GM12872 (cell line): ENCODE results near the gene DUS4L.

ENCODE experiments used
- CTCF ChIP-seq: IDR thresholded peaks from 3 replicates; pipeline ENCODE4 v1.5.1; 2011; ENCODE audit warnings: low read depth, mild to moderate bottlenecking, low read length, moderate library complexity; ENCODE audit not compliant: insufficient read depth

DUS4L gene

DNA sequence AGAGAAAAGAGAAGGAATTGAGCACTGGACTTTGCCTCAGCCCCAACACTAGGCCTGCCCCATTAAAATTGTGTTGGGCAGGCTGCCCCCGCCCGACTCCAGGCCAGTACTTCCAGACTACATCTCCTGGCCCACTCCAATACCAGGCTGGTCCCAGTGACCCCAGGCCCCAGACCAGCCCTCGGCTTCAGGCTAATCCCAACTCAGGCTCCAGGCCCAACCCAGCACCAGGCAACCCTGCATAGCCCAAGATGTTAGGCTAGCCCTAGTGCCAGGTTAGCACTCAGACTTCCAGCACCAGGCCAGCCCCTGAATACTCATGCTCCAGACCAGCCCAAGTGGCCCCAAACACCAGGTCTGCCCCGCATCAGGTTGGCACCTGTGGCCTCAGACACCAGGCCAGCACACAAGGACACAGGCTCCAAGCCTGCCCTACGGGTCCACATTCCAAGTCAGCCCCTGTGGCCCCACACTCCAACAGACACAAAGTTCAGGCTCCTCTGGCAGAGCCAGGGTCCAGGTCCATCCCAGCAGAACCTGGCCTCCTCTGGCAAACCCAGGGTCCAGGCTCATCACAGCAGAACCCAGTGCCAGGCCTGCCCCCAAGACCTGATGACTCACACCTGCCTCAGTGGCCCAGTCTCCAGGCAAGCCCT lies 20.3 kb upstream of the DUS4L start:
- TF ChIP-seq CTCF, result no peak

DNA sequence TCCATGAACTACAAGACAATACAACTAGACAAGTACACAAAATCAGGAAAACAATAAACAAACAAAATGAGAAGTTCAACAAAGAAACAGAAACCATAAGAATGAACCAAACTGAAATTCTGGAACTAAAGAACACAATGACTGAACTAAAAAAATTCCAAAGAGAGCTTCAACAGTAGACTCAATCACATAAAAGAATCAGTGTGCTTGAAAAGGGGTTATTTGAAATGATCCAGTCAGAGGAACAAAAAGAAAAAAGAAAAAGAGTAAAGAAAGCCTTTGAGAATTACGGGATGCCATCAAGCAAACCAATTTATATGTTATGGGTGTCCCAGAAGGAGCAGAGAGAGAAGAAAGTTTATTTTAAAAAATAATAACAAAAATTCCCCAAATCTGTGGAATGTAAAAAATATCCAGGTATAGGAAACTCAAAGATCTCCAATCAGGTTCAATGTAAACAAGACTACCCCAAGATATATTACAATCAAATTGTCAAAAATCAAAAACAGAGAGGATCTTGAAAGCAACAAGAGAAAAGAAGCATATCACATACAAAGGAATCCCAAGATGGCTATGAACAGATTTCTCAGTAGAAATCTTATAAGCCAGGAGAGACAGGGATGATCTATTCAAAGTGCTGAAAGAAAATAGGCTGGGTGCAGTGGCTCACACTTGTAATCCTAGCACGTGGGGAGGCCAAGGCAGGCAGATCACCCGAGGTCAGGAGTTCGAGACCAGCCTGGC lies 18.8 kb upstream of the DUS4L start:
- TF ChIP-seq CTCF, result no peak

GRCh38 chr7:107551936-107552335 lies 11.8 kb upstream of the DUS4L start:
- no peak for TF ChIP-seq CTCF

DNA sequence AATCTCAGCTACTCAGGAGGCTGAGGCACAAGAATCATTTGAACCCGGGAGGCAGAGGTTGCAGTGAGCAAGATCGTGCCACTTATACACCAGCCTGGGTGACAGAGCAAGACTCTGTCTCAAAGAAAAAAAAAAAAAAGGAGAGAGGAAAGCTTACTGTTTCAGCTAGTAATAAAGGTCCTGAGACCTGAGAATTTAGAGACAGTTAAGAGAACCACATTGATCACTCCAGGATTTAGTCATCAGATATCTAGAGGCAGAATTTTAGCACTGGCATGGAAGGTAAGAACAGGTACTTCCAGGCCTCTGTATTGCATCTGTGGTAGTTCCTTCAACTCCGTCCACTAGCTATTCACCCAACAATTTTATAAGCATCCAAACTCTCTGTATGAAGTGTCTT lies 7.9 kb upstream of the DUS4L start:
- TF ChIP-seq CTCF, result no peak

GRCh38 chr7:107559864-107560263 lies 3.9 kb upstream of the DUS4L start:
- no peak for TF ChIP-seq CTCF

DNA sequence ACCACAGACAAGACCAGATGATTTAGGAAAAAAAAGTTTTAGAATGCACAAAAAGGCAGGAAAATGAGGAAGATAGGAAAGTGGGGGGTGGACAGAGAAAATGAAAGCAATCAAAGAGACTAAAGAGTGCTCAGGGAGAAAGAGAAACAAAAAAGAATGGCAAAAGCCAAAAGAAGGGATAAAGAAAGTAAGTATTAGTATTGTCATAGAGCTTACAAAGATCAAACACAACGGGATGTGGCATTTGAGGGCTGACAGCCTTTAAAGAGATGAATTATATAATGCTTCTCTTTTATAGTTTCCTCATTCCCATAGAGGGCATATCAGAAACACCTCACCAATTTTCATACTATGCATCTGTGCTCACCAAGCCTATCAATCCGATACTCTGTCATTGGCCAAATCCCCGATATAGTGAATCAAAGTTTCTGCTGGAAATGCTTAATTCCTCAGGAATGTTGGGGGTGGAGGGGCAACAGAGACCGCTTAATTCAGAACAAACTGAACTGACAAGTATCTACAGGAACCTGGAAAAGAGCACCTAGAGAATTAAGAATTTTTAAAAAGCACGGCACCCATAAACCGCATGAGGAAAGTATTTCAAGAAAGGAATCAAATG lies 2.8 kb upstream of the DUS4L start:
- no peak for TF ChIP-seq CTCF

GRCh38 chr7:107563081-107563774 lies 543 bp upstream of the DUS4L start:
- TF ChIP-seq CTCF, result no peak
